Uterus (tissue), 4 donors: ENCODE results near the gene DCP1B. TPM values are rescaled to one million over a fixed set of nuclear protein-coding genes. Genes with fewer than 3 reads are reported as not detected.
A peak's percentile ranks its signal among the peaks of the same experiment; 100 is the strongest.

Experiments
- DNase-seq, 2 donors: peaks; one replicate each; pipeline ENCODE4 v3.0.0-alpha.2; 2019 to 2020
- H3K27ac ChIP-seq, 2 donors: fragments of 200-600 bp; sonication (generic); 1 replicate in 1 of 2; 2 replicates in 1 of 2; pipeline ENCODE4 v1.5.1; 2016 to 2018
- H3K27me3 ChIP-seq, 2 donors: fragments of 200-600 bp; sonication (generic); one replicate each; pipeline ENCODE4 v1.5.1; 2018 to 2019; ENCODE audit warnings: control low read depth in 1 of 2
- H3K36me3 ChIP-seq, 2 donors: fragments of 200-600 bp; sonication (generic); one replicate each; pipeline ENCODE4 v1.5.1; 2019; ENCODE audit warnings: control low read depth in 1 of 2
- H3K4me1 ChIP-seq, 2 donors: fragments of 200-600 bp; sonication (generic); one replicate each; pipeline ENCODE4 v1.5.1; 2018 to 2019; ENCODE audit warnings: control low read depth in 1 of 2
- H3K4me3 ChIP-seq, 2 donors: fragments of 200-600 bp; sonication (generic); 1 replicate in 1 of 2; 2 replicates in 1 of 2; pipeline ENCODE4 v1.5.1; 2018 to 2019; ENCODE audit warnings: mild to moderate bottlenecking in 1 of 2
- H3K9me3 ChIP-seq, 2 donors: fragments of 200-600 bp; sonication (generic); one replicate each; pipeline ENCODE4 v1.5.1; 2019; ENCODE audit warnings: control low read depth in 1 of 2
- CTCF ChIP-seq, 4 experiments: fragments of 200-600 bp in 2 of 4; fragments of 450-650 bp in 2 of 4; sonication (generic) in 2 of 4; IDR thresholded peaks; one replicate each; pipeline ENCODE4 v1.5.1; 2016 to 2019; ENCODE audit warnings: antibody characterized with exemption in 4 of 4, mild to moderate bottlenecking in 2 of 4, moderate library complexity in 1 of 4
- POLR2A ChIP-seq, 2 donors: fragments of 450-650 bp; IDR thresholded peaks; one replicate each; pipeline ENCODE4 v1.6.1; 2016; ENCODE audit warnings: antibody characterized with exemption in 2 of 2, mild to moderate bottlenecking in 1 of 2, moderate library complexity in 1 of 2
- intact Hi-C: fragments of 100-400 bp; cut with DNase I; formaldehyde crosslinking; loops from one replicate; pipeline ENCODE4 v1.15.1; 2023; ENCODE audit warnings: low total_unique reads
- total RNA-seq, 4 donors: library from RNA; depleted of rRNA in 3 of 4; stranded (reverse); fragments of >200 nt in 3 of 4; gene quantifications; one replicate each; pipeline versions ENCODE4 v1.1.0 to v1.2.4, GENCODE V29; 2014 to 2023
- donor health status: DM: yes; HTN: yes; CAD: no.

The DCP1B gene
- total RNA-seq, 4 donors from 2014 or later = 13.6 to 34.4 (median 20.7) TPM

- intact Hi-C loops = loop anchor here (10.0 kb wide), 1 partner anchor 57 kb away; no protein-coding TSS in a partner anchor
- H3K36me3 ChIP-seq = no peaks in the 10 kb centered on the region
- peaks cover 0 to 35% of the 10 kb centered on the region in 2 donors for H3K4me1 ChIP-seq
- peak; percentile 34 to 60 for DNase-seq
- H3K4me3 ChIP-seq = no peak overlapping the region
- no peaks in the 10 kb centered on the region for H3K9me3 ChIP-seq
- no peaks in the 10 kb centered on the region for H3K27me3 ChIP-seq
- no peak for TF ChIP-seq CTCF (IDR thresholded peaks at IDR 0.05)
- TF ChIP-seq POLR2A (IDR thresholded peaks at IDR 0.05) = no peak
- peak overlapping the region; percentile 90 to 97 for H3K27ac ChIP-seq
Observed at GRCh38 chr12:1978078-1978862, 26.0 kb downstream of the DCP1B start.

DNA sequence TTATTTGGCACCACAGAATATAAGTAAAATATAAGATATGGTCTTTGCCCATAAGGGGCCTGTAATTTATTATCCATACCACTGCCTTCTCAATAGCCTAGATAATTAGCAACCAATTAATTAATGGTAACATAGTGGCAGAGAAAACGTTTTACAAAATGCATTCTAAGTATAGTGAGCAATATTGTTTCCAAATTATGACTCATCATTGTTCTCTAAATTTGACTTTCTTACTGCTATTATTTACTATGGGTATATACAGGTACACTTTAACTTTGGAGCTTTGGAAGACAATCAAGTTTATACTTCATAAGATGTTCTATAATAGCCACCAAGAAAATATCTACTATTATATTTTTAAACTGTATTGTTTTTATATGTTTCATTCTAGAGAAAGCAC is 26.7 kb downstream of the DCP1B start:
- intact Hi-C loops = loop anchor here (10.0 kb wide), 1 partner anchor 57 kb away; no protein-coding TSS in a partner anchor
- DNase-seq = no peak
- no peaks in the 10 kb centered on the region for H3K36me3 ChIP-seq
- H3K27ac ChIP-seq = peak overlapping the region; percentile 90 to 97
- TF ChIP-seq POLR2A (IDR thresholded peaks at IDR 0.05) (no peak), CTCF (IDR thresholded peaks at IDR 0.05) (no peak)
- peaks cover 0 to 35% of the 10 kb centered on the region in 2 donors for H3K4me1 ChIP-seq
- no peak overlapping the region for H3K4me3 ChIP-seq
- no peaks in the 10 kb centered on the region for H3K27me3 ChIP-seq
- no peaks in the 10 kb centered on the region for H3K9me3 ChIP-seq

DNA sequence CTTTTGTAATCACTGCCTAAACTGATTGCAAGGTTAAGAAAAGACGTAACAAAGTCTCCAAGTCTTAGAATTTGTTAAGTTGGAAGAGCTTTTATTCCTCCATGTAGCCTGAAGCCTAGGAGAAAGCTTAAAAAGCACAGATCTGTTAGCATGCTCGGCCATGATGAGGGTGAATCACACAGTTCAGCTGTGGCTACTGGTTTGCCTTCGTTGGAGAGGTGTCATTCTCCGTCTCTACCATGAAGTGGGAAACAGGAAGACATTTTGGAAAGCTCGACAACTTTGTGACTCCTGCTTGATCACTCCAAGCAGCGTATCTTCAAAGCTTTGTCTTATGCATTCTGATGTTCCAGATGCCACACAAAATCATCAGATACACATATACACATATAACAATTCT is 27.1 kb downstream of the DCP1B start:
- Histone ChIP-seq H3K4me1 (peaks cover 0 to 35% of the 10 kb centered on the region in 2 donors), H3K36me3 (no peaks in the 10 kb centered on the region), H3K9me3 (no peaks in the 10 kb centered on the region), H3K27ac (peak overlapping the region; percentile 90 to 97), H3K4me3 (no peak overlapping the region), H3K27me3 (no peaks in the 10 kb centered on the region)
- DNase-seq = no peak
- intact Hi-C loops = loop anchor here (10.0 kb wide), 1 partner anchor 58 kb away; no protein-coding TSS in a partner anchor
- TF ChIP-seq POLR2A (IDR thresholded peaks at IDR 0.05) (no peak), CTCF (IDR thresholded peaks at IDR 0.05) (no peak)

DNA sequence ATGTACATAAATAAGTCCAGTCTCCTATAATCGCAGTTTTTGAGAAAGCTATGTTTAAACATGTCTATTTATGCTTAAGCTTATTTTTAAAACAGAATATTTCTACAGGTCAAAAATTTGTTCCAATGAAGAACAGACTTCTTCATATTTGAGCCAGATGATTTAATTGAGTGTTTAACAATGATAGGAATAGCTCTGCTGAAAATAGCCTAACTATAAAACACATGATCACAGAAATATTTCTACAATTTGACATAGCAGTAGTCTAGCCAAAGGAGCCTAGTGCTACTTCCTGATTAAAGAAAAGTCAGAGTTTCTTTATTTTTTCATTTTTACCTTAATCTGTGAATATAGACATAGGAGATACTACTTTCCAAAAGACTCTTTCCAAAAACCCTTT is 29.4 kb downstream of the DCP1B start:
- Histone ChIP-seq H3K27me3 (no peaks in the 10 kb centered on the region), H3K36me3 (no peaks in the 10 kb centered on the region), H3K4me1 (peaks cover 0 to 35% of the 10 kb centered on the region in 2 donors), H3K4me3 (no peak overlapping the region), H3K9me3 (no peaks in the 10 kb centered on the region), H3K27ac (peak overlapping the region; percentile 90 to 97)
- no peak for TF ChIP-seq CTCF (IDR thresholded peaks at IDR 0.05)
- no peak for TF ChIP-seq POLR2A (IDR thresholded peaks at IDR 0.05)
- DNase-seq = no peak
- intact Hi-C loops = loop anchor here (10.0 kb wide), 1 partner anchor 60 kb away; no protein-coding TSS in a partner anchor

DNA sequence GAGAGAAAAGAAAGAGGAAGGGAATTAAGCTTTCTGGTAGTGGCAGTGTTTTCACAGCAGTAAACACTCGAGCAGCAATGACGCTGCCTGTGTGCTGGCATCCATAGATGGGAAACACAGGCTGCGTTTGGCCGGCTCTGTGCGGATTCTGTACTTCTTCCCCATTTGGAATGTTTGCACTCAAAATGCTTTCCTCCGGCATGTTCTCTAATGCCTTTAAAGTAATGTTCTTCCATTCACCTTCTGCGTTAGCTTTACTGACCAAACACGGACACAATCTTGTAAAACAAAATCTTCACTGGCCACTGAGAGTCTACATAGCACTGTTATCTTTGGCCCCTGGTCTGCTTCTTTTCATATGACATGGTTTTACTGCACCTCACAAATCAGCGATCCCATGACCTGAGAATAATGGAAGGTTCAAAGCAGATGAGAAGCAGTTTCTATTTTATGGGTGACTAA is 31.4 kb downstream of the DCP1B start:
- Histone ChIP-seq H3K36me3 (no peaks in the 10 kb centered on the region), H3K4me1 (peaks cover 0 to 29% of the 10 kb centered on the region in 2 donors), H3K4me3 (no peak overlapping the region), H3K27ac (peak overlapping the region; percentile 90 to 97), H3K27me3 (no peaks in the 10 kb centered on the region), H3K9me3 (no peaks in the 10 kb centered on the region)
- TF ChIP-seq POLR2A (IDR thresholded peaks at IDR 0.05) (peak; percentile 33 to 45), CTCF (IDR thresholded peaks at IDR 0.05) (no peak)
- intact Hi-C loops = loop anchor here (10.0 kb wide), 1 partner anchor 62 kb away; no protein-coding TSS in a partner anchor
- peak; percentile 69 to 87 for DNase-seq
